HG02973 (cell line): ENCODE results near the gene CTIF.
A peak's percentile ranks its signal among the peaks of the same experiment; 100 is the strongest.

Source experiments
- ATAC-seq: cut with Tn5 transposase; IDR thresholded peaks from one replicate; pipeline ENCODE4 v1.9.1; 2021; ENCODE audit warnings: moderate library complexity; ENCODE audit not compliant: unreplicated experiment

Gene CTIF

DNA sequence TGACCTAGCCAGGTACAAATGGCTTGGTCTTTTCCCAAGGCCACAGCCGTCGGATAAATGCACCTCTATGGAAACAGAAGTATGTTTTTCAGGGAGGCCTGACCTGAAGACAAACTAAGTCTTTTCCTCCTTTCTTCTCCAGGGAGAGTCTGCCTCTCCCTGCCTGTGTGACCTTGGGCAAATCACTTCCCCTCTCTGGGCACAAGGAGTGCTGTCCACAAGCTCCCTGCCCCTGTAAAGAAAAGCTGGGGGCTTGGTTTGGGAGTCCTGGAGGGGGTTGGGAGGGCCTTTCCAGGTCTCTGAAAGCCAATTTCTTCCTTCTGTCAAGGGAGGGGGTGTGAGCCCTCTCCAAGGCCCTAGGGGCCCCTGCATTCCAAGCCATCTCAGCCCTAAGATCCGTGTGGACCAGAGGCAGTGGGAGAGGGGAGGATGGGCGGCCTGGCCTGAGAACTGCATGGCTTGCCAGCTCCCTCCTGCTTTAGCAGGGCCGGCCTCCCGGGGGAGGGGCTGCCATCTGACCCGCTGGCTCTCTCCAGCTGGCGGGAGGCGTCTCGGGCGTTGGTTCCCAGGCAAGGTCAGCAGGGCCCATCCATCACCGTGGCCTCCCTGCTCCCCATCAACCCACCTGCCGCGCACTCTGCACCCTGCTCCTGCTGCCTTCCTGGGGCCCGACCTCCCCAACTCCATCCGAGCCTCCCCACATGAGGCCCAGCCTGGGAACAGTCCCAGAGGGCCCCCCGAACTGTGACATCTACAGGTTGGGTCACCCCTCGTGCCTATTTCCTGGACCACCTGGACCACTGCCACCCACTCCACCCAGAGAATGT, 350.5 kb downstream of the CTIF start:
- no peak for ATAC-seq

DNA sequence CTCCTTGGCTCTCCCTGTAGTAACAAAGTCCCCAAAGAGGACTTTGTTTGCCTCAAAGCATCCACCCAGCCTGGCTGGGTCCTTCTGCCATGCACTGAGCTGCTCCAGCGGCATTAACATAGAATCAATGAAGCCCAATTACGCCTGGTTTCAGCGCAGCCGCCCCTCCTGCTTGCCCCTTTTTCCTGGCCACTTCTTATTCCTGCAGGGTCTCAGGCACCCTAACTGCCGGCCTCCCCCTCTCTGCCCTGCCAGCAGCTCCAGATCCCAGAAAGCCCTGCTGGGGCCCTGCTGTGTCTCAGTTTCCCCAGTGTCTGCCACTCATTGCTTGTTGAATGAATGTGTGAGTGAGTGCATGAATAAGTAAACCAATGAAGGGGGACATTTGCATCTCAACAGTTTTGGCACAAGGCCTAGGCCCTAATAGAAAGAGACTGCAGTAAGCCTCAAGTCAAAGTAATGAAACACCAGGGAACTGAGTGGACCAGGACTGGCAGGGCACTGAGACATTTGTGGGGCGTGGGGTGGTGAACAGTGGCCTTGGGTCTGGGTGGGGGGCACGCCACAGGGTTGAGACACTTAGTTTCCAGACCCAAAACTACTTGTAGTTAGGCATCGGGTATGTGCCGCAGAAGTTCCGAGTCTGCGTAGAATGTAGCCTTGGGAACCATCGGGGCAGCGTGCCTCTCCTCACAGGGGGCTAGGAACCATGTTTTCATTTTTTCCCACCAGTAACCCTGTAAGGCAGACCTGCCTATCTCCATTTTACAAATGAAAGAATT, 351.3 kb downstream of the CTIF start:
- no peak for ATAC-seq

DNA sequence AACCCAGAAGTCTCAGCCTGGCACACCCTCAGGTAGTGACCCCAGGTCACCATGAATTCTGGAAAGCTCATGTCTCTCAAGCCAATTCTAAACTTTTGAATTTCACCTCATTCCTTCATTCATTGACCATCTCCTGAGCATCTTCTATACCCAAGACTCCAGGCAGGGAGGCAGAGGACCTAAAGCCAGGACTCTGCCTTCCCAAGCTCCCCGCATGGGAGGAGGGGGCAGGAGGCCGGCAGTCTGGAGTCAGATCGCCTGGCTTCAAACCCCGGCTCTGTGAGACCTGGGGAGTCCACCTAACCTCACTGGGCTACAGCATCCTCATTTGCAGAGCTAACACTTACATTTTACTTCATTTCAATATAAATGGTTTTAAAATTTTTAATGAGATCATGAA, 352.9 kb downstream of the CTIF start:
- no peak for ATAC-seq

DNA sequence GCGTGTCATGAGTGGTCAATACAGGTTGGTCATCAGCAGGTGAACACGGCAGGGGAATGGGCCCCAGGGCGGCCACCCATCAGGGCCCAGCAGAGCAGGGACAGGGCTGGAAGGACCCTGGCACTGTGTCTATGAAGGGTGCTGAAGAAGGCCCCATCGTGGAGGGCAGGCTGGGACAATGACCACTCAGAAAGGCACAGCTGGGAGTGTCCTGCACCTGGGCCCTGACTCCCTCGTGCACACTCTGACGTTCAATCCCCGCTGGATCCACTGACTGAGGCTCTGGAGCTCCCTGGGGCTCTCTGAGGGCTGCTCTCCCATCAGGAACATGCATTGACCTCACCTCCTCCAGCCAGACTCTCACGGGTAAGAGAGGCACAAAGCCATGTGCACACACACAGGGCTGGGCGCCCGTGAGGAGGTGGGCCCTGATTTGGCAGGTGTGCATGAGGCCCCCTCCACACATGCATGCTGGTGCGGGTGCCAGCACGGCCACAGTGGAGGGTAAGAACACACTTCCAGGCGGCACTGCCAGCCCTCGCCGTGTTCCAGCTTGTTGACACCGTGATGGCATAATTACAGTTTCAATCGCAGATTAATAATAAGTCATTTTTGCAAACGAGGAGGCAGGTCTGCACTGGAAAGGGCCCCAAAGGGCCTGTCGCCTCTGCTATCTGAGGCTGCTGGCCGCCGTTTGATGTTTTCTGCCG, 353.5 kb downstream of the CTIF start:
- no peak for ATAC-seq

DNA sequence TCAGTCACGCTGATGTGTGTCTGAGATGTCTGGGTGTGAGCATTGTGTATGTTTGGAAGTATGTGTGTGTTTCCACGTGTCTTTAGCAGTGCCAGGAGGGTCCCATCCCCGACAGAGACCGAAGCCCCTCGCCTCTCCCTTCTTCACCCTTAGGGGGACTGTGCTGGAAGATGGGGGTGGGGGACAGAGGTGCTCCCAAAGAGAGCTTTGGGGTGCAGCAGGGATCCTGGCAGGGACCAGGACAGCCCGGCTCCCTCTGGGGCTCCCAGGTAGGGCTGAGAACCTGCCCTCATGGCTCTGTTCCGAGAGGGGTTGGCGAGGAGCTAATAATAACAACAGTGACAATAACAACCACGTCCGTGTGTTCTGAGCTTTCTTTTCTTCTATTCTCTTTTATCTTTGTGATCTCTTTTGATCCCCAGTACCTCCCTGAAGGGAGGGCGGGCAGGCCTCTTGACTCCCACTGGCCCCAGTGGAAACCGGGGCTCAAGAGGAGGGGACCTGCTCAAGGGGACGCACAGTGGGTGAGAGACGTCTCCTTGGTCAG, 354.3 kb downstream of the CTIF start:
- ATAC-seq = no peak

DNA sequence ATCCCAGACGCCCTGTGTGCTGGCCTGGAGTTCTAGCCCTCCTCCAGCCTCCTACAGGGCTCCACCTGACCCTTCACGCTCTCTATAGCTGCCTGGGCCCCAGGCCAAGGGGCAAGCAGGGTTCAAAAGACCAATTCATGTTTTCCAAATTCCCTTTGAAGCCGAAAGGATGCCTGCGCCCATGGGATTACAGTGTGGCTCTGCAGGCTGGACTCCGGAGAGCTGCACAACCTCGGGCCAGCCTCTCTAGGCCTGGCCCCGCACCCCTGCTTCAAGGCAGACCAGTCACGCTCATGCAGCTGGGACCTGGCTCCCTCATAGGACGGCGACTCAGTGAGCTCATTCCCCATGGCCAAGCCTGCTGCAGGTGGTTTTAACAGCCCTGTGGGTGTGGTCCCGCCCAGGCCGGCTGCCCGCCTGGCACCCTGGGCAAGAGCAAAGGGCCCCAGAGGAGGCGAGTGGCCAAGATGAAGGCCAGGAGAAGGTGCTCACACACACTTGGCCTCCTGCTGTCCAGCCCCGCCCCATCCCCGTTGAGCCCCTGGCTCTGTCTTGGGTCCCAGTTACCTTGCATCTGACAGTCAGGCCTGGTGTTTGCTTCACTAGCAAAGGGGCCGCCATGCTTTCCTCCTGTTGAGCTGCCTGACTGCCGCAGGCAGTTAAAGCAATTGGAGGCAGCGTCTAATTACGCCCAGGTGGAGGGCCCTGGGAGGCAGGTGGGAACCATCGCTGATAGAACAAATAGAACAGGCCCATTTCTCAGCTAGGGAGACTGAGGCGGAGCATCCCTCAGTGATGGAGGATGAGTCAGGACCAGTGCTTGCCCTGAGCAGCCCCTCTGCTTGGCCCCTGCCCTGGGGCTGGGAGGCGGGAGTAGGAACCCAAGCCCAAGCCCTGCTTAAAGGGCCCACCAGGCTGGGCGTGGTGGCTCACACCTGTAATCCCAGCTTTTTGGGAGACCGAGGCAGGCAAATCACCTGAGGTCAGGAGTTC, 355.1 kb downstream of the CTIF start:
- no peak for ATAC-seq

DNA sequence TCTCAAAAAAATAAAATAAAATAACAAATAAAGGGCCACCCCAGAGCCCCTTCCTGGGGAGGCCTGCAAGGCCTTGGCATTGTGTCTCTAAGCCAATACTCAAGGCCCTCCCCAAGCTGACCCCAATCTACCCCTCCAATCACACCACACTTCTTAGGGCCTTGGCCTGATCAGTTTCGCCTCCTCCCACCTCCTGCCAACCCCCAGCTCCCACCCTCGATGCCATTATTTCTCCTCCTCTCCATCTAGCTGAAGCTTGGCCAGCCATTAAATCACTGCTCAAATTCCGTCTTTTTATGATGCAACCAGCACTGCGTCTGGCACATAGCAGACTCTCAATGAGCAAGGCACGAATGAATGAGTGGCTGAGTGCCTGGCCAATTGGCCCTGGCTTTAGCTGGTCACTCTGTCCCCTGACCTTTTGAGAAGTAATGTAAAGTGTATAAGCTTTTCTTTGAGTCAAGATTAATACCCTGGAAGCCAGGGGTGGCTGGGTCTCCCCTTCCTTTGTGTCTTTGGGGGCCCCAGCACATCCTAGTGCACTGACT, 356.0 kb downstream of the CTIF start:
- ATAC-seq = no peak

DNA sequence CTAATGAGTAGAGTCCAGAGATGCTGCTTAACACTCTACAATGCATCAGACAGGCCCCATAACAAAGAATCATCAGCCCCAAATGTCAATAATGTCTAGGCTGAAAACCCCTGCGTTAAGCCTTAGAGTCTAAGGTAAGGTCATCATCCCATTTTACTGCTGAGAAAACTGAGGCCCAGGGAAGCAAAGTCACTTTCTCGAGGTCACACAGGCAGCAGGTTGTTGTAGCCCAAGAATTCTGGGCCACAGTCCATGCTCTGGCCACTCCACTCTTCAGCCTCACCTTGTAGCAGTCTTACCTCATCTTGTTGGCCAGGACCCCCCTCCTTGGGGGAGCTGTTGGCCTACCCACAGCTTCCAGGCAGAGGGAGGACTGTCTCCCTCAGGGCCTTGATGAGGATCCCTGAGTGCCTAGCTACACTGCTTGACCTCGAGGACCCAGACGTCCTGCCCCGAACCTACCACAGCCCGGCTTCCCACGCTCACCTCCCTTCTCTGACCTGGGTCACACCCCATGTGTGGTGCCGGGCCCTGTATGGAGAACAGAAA, 357.6 kb downstream of the CTIF start:
- ATAC-seq = no peak

DNA sequence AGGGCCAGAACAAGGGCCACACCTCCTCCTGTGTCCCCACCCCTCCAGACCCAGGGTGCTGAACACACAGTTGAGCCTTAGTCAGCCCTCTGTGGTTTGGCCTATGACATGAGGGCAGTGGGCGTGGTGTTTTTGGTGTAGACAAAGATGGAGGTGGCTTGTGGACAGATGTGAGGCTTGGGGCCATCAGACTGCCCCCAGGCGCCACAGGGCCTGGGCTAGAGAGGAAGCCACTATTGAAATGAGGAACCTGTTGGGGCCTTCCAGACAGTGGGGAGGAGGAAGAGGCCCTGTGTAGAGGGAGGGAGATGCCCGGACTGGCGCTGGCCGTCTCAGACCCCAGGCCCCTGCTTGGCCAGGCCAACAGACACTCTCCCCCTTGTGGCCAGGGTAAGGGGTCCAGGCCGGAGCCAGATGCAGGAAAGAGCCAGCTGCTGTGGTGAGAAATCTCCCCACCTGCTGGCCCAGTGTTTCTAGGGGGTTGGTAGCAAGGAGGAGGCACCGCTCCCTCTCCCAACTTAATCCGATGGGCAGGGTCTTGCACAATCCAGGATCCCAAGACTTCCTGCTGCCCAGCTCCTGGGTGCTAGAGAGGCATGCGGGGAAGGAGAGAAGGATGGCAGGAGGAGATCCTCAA, 358.2 kb downstream of the CTIF start:
- ATAC-seq = peak; percentile 81

DNA sequence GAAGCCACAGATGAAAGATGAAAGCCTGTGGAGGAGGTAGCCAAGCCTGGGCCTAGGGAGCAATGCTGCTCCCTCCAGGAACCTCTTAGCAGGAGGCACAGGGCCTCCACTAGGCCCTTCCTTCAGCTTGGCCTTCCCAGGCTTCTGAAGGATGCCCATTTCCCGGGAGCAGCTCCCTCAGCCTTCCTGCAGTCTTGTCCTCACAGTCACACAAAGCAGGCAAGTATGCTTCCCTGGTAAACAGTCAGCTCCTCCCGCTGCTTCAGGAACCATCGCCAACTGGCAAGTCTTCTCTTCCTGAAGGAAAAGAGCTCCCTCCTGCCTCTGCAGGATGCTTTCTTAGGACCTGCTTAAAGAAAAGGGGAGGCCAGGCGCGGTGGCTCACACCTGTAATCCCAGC, 358.7 kb downstream of the CTIF start:
- no peak for ATAC-seq

DNA sequence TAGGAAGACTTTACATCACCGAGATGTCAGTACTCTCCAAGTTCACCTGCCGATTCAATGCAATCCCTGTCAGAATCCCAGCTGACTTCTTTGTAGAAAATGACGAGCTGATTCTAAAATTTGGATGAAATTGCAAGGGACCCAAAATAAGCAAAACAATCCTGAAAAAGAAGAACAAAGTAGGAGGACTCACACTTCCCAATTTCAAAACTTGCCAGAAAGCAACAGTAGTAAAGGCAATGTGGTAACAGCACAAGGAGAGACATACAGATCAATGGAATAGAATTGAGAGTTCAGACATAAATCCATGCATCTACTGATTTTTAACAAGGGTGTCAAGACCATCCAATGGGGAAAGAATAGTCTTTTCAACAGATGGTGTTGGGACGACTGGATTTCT, 359.7 kb downstream of the CTIF start:
- no peak for ATAC-seq

DNA sequence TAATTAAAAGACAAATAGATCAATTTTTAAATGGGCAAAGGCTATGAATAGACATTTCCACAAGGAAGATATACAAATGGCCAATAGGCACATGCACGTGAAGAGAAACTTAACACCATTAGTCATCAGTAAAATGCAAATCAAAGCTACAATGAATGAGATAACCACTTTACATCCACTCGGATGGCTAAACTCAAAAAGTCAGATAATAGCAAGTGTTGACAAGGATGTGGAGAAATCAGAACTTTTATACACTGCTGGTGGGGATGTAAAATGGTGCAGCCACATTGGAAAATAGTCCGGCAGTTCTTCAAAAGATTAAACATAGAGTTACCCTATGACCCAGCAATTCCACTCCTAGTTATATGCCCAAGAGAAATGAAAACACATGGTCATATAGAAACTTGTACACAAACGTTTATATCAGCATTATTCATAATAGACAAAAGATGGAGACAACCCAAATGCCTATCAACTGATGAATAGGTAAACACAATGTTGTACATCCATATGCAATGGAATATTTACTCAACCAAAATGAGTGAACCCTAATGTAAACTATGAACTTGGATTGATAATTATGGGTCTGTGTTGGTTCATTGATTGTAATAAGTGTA, 360.8 kb downstream of the CTIF start:
- ATAC-seq = no peak

DNA sequence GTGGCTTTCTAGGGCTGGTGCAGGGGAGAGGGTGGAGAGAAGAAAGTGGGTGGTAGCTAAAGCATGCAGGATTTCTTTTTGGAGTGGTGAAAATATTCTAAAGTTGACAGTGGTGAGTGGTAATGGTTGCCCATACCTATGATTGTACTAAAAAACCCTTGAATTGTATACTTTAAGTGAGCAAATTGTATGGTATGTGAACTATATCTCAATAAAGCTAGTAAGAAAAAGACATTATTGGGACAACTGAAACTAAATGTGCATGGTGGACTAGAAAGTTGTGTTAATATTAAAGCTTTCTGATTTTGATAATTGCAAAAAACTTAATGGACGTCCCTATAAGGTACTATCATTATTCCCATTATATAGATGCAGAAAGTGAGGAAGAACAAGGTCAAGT, 361.6 kb downstream of the CTIF start:
- no peak for ATAC-seq

DNA sequence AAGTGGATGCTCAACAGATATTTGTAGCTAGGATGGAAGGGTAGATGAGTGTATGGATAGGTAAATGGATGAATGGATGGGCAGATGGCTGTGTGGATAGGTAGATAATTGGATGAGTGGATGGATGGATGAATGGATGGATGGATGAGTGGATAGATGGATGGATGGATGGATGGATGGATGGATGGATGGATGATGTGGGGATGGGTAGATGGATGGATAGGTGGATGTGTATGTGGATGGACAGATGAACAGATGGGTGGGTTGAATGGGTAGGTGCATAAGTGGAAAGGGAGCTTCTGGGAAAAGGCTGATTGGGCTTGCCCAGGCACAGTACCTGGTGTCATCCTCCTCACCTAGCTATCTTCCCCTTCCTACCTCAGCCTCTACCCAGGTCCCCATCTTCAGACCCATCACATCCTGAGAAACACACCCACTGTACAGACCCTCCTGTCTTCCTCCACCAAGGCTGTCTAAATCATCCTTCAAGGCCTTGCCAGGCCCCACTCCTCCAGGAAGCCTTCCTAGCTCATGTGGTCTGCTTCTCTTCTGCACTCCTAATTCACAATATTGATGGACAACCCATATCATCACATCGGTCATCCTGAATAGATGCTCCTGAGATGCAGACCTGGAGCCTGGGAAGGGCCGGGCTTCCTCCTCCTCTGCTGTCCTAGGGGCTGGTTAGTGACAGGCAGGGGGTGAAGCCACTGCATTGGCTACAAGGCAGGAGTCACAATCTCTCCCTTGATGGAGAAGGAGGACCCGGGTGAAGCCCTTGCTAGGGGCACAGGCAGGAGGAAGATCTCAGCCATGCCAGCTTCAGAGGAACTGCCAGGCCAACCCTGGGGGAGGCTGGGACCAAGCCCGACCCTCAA, 362.6 kb downstream of the CTIF start:
- ATAC-seq = no peak

DNA sequence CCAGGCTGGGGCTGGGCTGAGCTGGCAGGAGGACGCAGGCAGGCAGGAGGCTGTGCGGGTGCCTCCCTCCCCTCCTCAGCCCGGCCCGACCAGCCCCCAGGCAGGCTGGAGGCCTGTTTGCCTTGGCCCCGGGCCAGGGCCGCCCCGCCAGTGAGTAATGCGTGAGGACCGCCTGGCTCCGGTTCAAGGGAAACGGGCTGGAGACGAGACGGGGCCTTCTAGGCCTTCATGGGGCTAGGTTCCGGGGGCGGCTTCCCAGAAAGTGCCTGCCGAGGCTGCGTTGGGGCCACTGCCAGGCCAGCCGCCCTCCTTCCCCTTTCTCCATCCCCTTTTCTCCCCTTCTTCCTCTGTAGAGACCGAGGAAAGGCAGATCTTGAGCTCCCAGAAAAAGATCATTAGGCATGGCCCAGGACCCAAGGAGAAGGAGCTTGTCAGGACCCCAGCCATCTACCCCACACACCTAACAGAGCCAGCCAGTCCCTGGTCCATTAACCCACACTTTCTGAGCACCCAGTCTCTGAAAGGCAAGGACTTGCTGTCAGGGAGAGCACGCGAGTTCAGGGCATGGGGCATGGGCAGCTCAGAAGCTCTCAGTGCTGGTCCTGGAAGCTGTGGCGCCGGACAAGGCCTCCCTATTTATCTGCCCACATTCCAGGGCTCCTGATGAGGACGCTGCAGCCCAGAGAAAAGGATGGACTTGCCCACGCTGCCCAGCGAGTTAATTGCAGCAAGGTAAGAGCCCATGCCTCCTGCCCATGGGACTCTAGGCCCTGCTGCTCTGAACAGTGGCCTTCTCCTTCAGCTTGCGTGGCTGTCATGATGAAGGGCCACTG, 363.4 kb downstream of the CTIF start:
- no peak for ATAC-seq

DNA sequence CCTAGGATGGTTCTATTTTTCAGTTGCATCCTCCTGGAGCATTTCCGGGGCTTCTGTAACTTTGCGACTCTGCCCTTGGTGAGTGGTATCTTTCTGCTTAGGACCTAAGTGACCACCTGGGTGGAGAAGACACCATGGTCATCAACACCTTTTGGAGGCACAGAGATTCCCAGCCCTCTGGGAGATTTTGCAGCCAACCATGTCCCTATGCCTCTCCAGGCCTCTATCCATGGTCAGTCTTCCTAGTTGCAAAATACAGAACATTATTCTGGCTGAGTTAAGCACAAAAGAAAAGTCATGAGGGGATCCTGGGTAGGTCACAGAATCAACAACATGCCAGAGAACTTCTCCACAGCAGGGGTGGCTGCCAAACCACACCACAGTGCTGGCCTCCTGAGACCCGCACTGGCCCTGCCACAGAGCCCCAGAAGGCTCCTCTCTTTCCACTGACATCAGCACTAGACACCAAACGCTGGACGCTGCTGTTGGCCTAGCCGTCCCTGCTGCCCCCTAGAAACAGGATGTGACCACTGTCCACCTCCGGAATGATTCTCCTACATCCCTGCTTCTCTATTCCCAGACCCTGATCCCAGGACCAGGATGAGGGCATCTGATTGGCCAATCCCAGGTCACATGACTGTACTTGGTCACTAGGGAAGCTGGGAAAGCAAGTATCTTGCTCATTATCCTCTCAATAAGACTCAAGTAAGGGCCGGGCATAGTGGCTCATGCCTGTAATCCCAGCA, 364.2 kb downstream of the CTIF start:
- no peak for ATAC-seq
